ENCODE data around the gene NRL. TPM values are rescaled to one million over a fixed set of nuclear protein-coding genes. Genes with fewer than 3 reads are reported as not detected.

NRL gene
- total RNA-seq, 1 donor from 2014 or later = 0.54 TPM

GRCh38 chr14:24147761-24148428 lies 33.1 kb upstream of the NRL start:
- H3K79me2 ChIP-seq (ENCODE audit: low read depth) = peaks cover 33% of the 10 kb centered on the region
- peak overlapping the region; percentile 81 for H2AFZ ChIP-seq (replicated peaks)

GRCh38 chr14:24146978-24147760 lies 32.4 kb upstream of the NRL start, which contains the start of gene RNF31:
Gene RNF31 (plus strand): TSS chr14:24147498. CDS start chr14:24147699, 201 bp downstream.
- Histone ChIP-seq H3K79me2 (ENCODE audit: low read depth) (peaks cover 33% of the 10 kb centered on the region), H3K36me3 (no peaks in the 10 kb centered on the region), H4K20me1 (ENCODE audit: low read depth) (peaks cover 15% of the 10 kb centered on the region), H3K4me3 (peak within 1 kb of the TSS; percentile 90), H3K9ac (peak within 1 kb of the TSS; percentile 88), H3K27me3 (no peaks in the 10 kb centered on the region), H3F3A (ENCODE audit: low read depth) (peaks cover 11% of the 10 kb centered on the region), H3K27ac (peak within 1 kb of the TSS; percentile 61), H3K4me2 (peak within 1 kb of the TSS; percentile 100), H3K9me3 (ENCODE audit: low read depth) (no peaks in the 10 kb centered on the region), H2AFZ (replicated peaks) (peak within 1 kb of the TSS; percentile 81), H3K4me1 (peaks cover 10% of the 10 kb centered on the region)
- Mint-ChIP-seq H3K36me3 (peaks cover 10% of the 10 kb centered on the region), H3K27me3 (ENCODE audit: insufficient read depth, low read depth) (no peaks in the 10 kb centered on the region), H3K9me3 (no peaks in the 10 kb centered on the region), H3K4me1 (peaks cover 23% of the 10 kb centered on the region), H3K4me3 (peak within 1 kb of the TSS; percentile 99), H3K27ac (peak within 1 kb of the TSS; percentile 91)
- TF ChIP-seq EZH2 (IDR thresholded peaks at IDR 0.05) = no peak
- no peak for TF ChIP-seq EZH2phosphoT487 (IDR thresholded peaks at IDR 0.05)
- peak; percentile 99 for DNase-seq (ENCODE audit: low spot score)

More at GRCh38 chr14:24147761-24148428, 33.1 kb upstream of the NRL start:
- H3F3A ChIP-seq (ENCODE audit: low read depth) = peaks cover 4% of the 10 kb centered on the region
- no peaks in the 10 kb centered on the region for H3K36me3 ChIP-seq
- H3K4me2 ChIP-seq = peak overlapping the region; percentile 100
- H3K4me1 Mint-ChIP-seq = peaks cover 19% of the 10 kb centered on the region
- H3K4me3 ChIP-seq = peak overlapping the region; percentile 90
- H3K9me3 ChIP-seq (ENCODE audit: low read depth) = no peaks in the 10 kb centered on the region
- no peak overlapping the region for H3K27ac ChIP-seq
- H3K4me3 Mint-ChIP-seq = peak overlapping the region; percentile 99
- peaks cover 10% of the 10 kb centered on the region for H3K36me3 Mint-ChIP-seq
- peak overlapping the region; percentile 88 for H3K9ac ChIP-seq
- H3K27ac Mint-ChIP-seq = peak overlapping the region; percentile 50
- DNase-seq (ENCODE audit: low spot score) = no peak
- H3K27me3 ChIP-seq = no peaks in the 10 kb centered on the region
- H3K27me3 Mint-ChIP-seq (ENCODE audit: insufficient read depth, low read depth) = no peaks in the 10 kb centered on the region
- TF ChIP-seq EZH2 (IDR thresholded peaks at IDR 0.05) (no peak), EZH2phosphoT487 (IDR thresholded peaks at IDR 0.05) (no peak), CTCF (IDR thresholded peaks at IDR 0.05) (no peak)
- peaks cover 10% of the 10 kb centered on the region for H3K4me1 ChIP-seq
- no peaks in the 10 kb centered on the region for H3K9me3 Mint-ChIP-seq
- peaks cover 15% of the 10 kb centered on the region for H4K20me1 ChIP-seq (ENCODE audit: low read depth)

GRCh38 chr14:24146453-24146977 lies 31.8 kb upstream of the NRL start, which contains the start of gene PSME2:
Gene PSME2 (minus strand): TSS chr14:24146610. CDS start chr14:24146581, 29 bp downstream.
- no peaks in the 10 kb centered on the region for H3K36me3 ChIP-seq
- TF ChIP-seq EZH2 (IDR thresholded peaks at IDR 0.05) (no peak), EZH2phosphoT487 (IDR thresholded peaks at IDR 0.05) (no peak), CTCF (IDR thresholded peaks at IDR 0.05) (no peak)
- H3K9ac ChIP-seq = peak within 1 kb of the TSS; percentile 88
- peak; percentile 99 for DNase-seq (ENCODE audit: low spot score)
- H3K9me3 ChIP-seq (ENCODE audit: low read depth) = no peaks in the 10 kb centered on the region
- peaks cover 33% of the 10 kb centered on the region for H3K79me2 ChIP-seq (ENCODE audit: low read depth)
- H3K27me3 Mint-ChIP-seq (ENCODE audit: insufficient read depth, low read depth) = peaks cover 5% of the 10 kb centered on the region
- peaks cover 16% of the 10 kb centered on the region for H3F3A ChIP-seq (ENCODE audit: low read depth)
- H3K4me2 ChIP-seq = peak within 1 kb of the TSS; percentile 100
- H3K9me3 Mint-ChIP-seq = no peaks in the 10 kb centered on the region
- H4K20me1 ChIP-seq (ENCODE audit: low read depth) = peaks cover 15% of the 10 kb centered on the region
- H3K4me3 ChIP-seq = peak within 1 kb of the TSS; percentile 90
- H2AFZ ChIP-seq (replicated peaks) = peak within 1 kb of the TSS; percentile 81
- H3K27me3 ChIP-seq = no peaks in the 10 kb centered on the region
- H3K36me3 Mint-ChIP-seq = peaks cover 7% of the 10 kb centered on the region
- peak within 1 kb of the TSS; percentile 61 for H3K27ac ChIP-seq
- H3K27ac Mint-ChIP-seq = peak within 1 kb of the TSS; percentile 91
- peak within 1 kb of the TSS; percentile 99 for H3K4me3 Mint-ChIP-seq
- H3K4me1 ChIP-seq = peaks cover 10% of the 10 kb centered on the region
- H3K4me1 Mint-ChIP-seq = peaks cover 28% of the 10 kb centered on the region
